Measurements from ENCODE around the gene KCNQ5.

The KCNQ5 gene

DNA sequence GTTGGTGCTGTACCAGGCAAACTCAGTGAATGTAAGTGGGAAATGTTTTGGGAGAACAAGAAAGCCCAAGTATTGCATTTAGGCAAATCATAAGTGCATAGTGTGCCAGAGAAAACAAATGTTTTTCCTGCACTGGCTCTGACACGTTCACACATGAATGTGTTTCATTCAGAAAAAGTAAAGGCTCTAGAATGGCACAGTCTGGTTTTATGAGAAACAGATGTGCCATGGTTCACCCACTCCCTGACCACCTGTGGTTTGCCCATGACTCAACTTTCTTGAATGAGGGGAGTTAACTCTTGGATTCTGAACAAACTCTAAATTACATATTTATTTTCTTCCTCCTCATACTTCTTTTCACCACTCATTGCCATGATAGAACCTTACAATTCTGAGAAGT is 126.9 kb downstream of the KCNQ5 start:
- Histone ChIP-seq H3K27me3 (ENCODE audit: insufficient read depth, low read depth, severe bottlenecking) (no peaks in the 10 kb centered on the region), H3K4me3 (ENCODE audit: low read depth, low read length) (no peak overlapping the region), H3K27ac (no peak overlapping the region), H3K9me3 (ENCODE audit: severe bottlenecking) (no peaks in the 10 kb centered on the region), H3K36me3 (no peaks in the 10 kb centered on the region)
- TF ChIP-seq, protein P1, sequence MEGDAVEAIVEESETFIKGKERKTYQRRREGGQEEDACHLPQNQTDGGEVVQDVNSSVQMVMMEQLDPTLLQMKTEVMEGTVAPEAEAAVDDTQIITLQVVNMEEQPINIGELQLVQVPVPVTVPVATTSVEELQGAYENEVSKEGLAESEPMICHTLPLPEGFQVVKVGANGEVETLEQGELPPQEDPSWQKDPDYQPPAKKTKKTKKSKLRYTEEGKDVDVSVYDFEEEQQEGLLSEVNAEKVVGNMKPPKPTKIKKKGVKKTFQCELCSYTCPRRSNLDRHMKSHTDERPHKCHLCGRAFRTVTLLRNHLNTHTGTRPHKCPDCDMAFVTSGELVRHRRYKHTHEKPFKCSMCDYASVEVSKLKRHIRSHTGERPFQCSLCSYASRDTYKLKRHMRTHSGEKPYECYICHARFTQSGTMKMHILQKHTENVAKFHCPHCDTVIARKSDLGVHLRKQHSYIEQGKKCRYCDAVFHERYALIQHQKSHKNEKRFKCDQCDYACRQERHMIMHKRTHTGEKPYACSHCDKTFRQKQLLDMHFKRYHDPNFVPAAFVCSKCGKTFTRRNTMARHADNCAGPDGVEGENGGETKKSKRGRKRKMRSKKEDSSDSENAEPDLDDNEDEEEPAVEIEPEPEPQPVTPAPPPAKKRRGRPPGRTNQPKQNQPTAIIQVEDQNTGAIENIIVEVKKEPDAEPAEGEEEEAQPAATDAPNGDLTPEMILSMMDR (IDR thresholded peaks at IDR 0.05; ENCODE audit: low read depth, low read length) = no peak
- no peak for DNase-seq

DNA sequence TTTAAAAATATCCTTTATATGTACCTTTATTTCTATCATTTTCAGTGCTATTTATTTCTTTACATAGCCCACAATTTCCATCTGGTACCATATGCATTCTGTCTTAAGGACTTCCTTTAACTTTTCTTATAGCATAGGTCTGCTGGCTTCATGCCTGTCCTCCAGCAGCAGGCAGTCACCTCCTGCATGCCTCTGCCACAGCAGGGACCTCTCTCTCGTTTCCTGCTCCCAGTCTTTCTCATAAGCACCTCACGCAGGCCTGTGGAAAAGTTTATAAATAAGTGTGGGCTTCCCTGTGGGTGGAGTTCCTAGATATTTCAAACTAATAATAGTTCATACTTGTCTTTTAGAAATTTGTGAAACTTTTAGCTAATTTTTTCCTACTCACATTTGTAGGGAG is 133.9 kb downstream of the KCNQ5 start:
- H3K4me3 ChIP-seq (ENCODE audit: low read depth, low read length) = no peak overlapping the region
- no peaks in the 10 kb centered on the region for H3K27me3 ChIP-seq (ENCODE audit: insufficient read depth, low read depth, severe bottlenecking)
- H3K36me3 ChIP-seq = no peaks in the 10 kb centered on the region; the same call in 1 of the 2 replicates
- TF ChIP-seq, protein P1 (IDR thresholded peaks at IDR 0.05; ENCODE audit: low read depth, low read length) = no peak
- H3K9me3 ChIP-seq (ENCODE audit: severe bottlenecking) = no peaks in the 10 kb centered on the region
- DNase-seq = no peak
- H3K27ac ChIP-seq = no peak overlapping the region

DNA sequence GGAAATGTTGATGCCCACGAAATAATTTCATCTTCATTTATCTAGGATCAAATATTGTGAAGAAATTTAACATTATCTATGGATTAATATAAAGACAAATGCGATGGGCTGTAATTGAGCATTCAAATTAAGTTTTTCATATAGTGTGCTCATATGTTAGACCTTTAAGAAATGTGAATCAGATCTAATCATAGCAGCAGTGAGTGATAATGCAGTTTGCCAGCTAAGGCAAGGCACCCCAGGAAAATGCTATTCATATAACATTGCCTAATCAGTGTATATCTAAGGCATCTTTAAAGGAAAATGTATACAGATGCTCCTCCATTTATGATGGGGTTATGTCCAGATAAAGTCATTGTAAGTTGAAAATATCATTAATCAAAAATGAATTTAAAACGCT is 135.2 kb downstream of the KCNQ5 start:
- no peak for DNase-seq
- H3K9me3 ChIP-seq (ENCODE audit: severe bottlenecking) = no peaks in the 10 kb centered on the region
- no peaks in the 10 kb centered on the region; the same call in 1 of the 2 replicates for H3K36me3 ChIP-seq
- H3K27ac ChIP-seq = no peak overlapping the region
- no peak overlapping the region for H3K4me3 ChIP-seq (ENCODE audit: low read depth, low read length)
- no peaks in the 10 kb centered on the region for H3K27me3 ChIP-seq (ENCODE audit: insufficient read depth, low read depth, severe bottlenecking)
- TF ChIP-seq, protein P1 (IDR thresholded peaks at IDR 0.05; ENCODE audit: low read depth, low read length) = no peak

DNA sequence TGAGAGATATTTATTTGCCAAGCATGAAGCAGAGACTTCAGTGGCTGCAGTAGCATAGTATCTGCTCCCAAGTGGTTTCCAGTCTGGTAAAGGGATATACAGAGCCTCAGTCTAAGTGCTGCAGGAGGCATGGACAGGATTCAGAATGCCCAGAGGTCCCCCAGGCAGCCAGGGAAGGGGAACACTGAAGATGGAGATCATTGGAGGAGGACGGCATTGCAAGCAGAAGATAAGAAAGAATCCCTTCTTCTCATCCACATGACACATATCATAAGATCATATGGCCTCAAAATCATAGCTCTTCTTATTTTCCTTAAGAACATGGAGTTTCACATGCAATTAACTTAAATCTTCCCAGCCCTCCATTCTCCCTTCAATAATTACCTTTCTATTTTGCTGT is 136.1 kb downstream of the KCNQ5 start:
- Histone ChIP-seq H3K9me3 (ENCODE audit: severe bottlenecking) (no peaks in the 10 kb centered on the region), H3K4me3 (ENCODE audit: low read depth, low read length) (no peak overlapping the region), H3K27me3 (ENCODE audit: insufficient read depth, low read depth, severe bottlenecking) (no peaks in the 10 kb centered on the region), H3K27ac (no peak overlapping the region), H3K36me3 (no peaks in the 10 kb centered on the region; the same call in 1 of the 2 replicates)
- TF ChIP-seq, protein P1 (IDR thresholded peaks at IDR 0.05; ENCODE audit: low read depth, low read length) = no peak
- DNase-seq = no peak

DNA sequence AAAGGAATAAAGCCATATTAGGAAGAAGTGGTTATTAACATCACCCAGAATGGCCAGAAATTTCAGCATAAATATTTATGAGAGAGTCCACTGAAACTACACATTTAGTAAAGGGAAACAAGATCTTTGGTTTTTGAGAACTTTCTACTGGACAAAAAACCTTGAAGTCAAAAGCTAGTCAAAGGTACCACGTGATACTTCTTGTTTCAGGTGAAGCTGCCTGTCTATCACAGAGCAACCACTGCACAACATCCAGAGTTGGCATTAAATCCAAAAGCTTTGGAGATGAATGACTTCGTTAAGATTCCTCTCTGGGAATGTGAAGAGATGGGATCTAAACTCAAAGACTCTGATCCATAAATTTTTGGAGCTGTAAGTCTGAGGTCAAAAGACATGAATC is 137.0 kb downstream of the KCNQ5 start:
- Histone ChIP-seq H3K9me3 (ENCODE audit: severe bottlenecking) (no peaks in the 10 kb centered on the region), H3K27me3 (ENCODE audit: insufficient read depth, low read depth, severe bottlenecking) (no peaks in the 10 kb centered on the region), H3K27ac (no peak overlapping the region), H3K36me3 (no peaks in the 10 kb centered on the region; the same call in 1 of the 2 replicates), H3K4me3 (ENCODE audit: low read depth, low read length) (no peak overlapping the region)
- no peak for DNase-seq
- TF ChIP-seq, protein P1 (IDR thresholded peaks at IDR 0.05; ENCODE audit: low read depth, low read length) = no peak

DNA sequence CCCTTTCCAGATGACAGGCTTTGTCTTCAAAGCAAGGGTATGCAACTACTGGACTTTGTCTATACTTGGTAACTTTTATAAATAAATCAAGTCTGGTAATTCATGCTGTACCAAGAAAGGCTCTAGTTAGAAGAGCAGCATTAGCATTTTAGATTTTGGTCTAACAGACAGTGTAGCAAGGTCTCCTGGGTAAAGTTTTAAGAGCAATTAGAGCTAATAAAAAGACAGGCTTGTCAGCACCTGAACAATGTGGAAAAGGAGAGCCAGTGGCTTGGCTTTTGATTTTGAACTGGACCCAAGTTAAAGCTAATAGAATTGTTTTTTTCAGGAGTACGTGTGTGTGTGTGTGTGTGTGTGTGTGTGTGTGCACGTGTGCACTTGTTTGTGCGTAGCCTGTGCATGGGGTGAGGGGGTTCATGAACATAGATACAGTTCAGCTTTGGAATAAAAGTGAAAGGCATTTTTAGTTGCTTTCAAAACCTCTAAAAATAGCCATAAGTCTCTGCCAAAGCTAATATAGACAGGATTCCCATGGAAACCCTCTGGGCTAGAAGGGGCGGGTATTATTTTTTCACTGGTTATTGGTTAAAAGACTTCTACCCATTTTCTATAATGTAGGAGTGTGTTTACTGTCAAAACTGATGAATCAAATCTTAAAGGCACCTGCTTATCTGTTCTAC is 138.4 kb downstream of the KCNQ5 start:
- TF ChIP-seq, protein P1 (IDR thresholded peaks at IDR 0.05; ENCODE audit: low read depth, low read length) = no peak

More for the DNA sequence above, 138.4 kb downstream of the KCNQ5 start:
- Histone ChIP-seq H3K36me3 (no peaks in the 10 kb centered on the region; the same call in 1 of the 2 replicates), H3K9me3 (ENCODE audit: severe bottlenecking) (no peaks in the 10 kb centered on the region), H3K4me3 (ENCODE audit: low read depth, low read length) (no peak overlapping the region), H3K27ac (no peak overlapping the region), H3K27me3 (ENCODE audit: insufficient read depth, low read depth, severe bottlenecking) (no peaks in the 10 kb centered on the region)
- DNase-seq = no peak
